ENCODE results near the gene CREB5.

The CREB5 gene

GRCh38 chr7:28576656-28577055 is 164.3 kb downstream of the CREB5 start:
- H3K9ac ChIP-seq (ENCODE audit: low read depth, low read length): no peak overlapping the region
- H3K4me3 ChIP-seq (ENCODE audit: low read depth, low read length): no peak overlapping the region
- no peaks in the 10 kb centered on the region for H3K36me3 ChIP-seq (ENCODE audit: control insufficient read depth, insufficient read depth, low read length)
- H3K4me1 ChIP-seq (ENCODE audit: control insufficient read depth, insufficient read depth, low read length): no peaks in the 10 kb centered on the region
- no peaks in the 10 kb centered on the region for H3K27me3 ChIP-seq (ENCODE audit: control insufficient read depth, insufficient read depth, low read length)
- H3K9me3 ChIP-seq (ENCODE audit: control insufficient read depth, insufficient read depth, low read length): no peaks in the 10 kb centered on the region

- Histone ChIP-seq H3K36me3 (ENCODE audit: control insufficient read depth, insufficient read depth, low read length) (no peaks in the 10 kb centered on the region), H3K4me1 (ENCODE audit: control insufficient read depth, insufficient read depth, low read length) (no peaks in the 10 kb centered on the region), H3K27me3 (ENCODE audit: control insufficient read depth, insufficient read depth, low read length) (no peaks in the 10 kb centered on the region)
These were observed 167.3 kb downstream of the CREB5 start for GRCh38 chr7:28579571-28579970.

GRCh38 chr7:28580665-28581064 is 168.3 kb downstream of the CREB5 start:
- Histone ChIP-seq H3K4me3 (ENCODE audit: low read depth, low read length) (no peak overlapping the region), H3K4me1 (ENCODE audit: control insufficient read depth, insufficient read depth, low read length) (no peaks in the 10 kb centered on the region), H3K27me3 (ENCODE audit: control insufficient read depth, insufficient read depth, low read length) (no peaks in the 10 kb centered on the region), H3K9me3 (ENCODE audit: control insufficient read depth, insufficient read depth, low read length) (no peaks in the 10 kb centered on the region), H3K36me3 (ENCODE audit: control insufficient read depth, insufficient read depth, low read length) (no peaks in the 10 kb centered on the region), H3K9ac (ENCODE audit: low read depth, low read length) (no peak overlapping the region)

More at GRCh38 chr7:28579571-28579970, 167.3 kb downstream of the CREB5 start:
- no peaks in the 10 kb centered on the region for H3K9me3 ChIP-seq (ENCODE audit: control insufficient read depth, insufficient read depth, low read length)
- no peak overlapping the region for H3K9ac ChIP-seq (ENCODE audit: low read depth, low read length)
- no peak overlapping the region for H3K4me3 ChIP-seq (ENCODE audit: low read depth, low read length)

DNA sequence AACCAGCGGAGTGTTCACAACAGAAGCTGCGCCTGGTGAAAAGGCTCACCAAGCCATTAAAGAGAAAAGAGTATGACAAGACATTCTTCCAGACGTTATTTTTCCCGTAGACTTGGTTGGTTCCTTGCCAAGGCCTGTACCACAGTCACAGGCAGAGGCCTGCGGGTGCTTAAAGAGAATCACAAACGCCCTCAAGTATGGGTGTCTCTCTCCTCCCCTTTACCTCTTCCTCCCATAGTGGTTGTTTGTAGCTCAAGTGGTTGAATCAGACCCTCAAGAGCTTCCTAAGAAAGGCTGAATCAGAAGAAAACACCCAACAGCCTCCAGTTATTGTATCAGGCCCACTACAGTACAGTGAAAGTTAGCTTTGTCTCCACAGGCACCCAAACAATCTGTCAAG is 169.0 kb downstream of the CREB5 start:
- Histone ChIP-seq H3K36me3 (ENCODE audit: control insufficient read depth, insufficient read depth, low read length) (no peaks in the 10 kb centered on the region), H3K27me3 (ENCODE audit: control insufficient read depth, insufficient read depth, low read length) (no peaks in the 10 kb centered on the region), H3K9me3 (ENCODE audit: control insufficient read depth, insufficient read depth, low read length) (no peaks in the 10 kb centered on the region), H3K4me3 (ENCODE audit: low read depth, low read length) (no peak overlapping the region), H3K4me1 (ENCODE audit: control insufficient read depth, insufficient read depth, low read length) (no peaks in the 10 kb centered on the region), H3K9ac (ENCODE audit: low read depth, low read length) (no peak overlapping the region)

- H3K4me1 ChIP-seq (ENCODE audit: control insufficient read depth, insufficient read depth, low read length): no peaks in the 10 kb centered on the region
- H3K36me3 ChIP-seq (ENCODE audit: control insufficient read depth, insufficient read depth, low read length): no peaks in the 10 kb centered on the region
- no peaks in the 10 kb centered on the region for H3K9me3 ChIP-seq (ENCODE audit: control insufficient read depth, insufficient read depth, low read length)
- H3K27me3 ChIP-seq (ENCODE audit: control insufficient read depth, insufficient read depth, low read length): no peaks in the 10 kb centered on the region
- H3K4me3 ChIP-seq (ENCODE audit: low read depth, low read length): no peak overlapping the region
- H3K9ac ChIP-seq (ENCODE audit: low read depth, low read length): no peak overlapping the region
These were observed 169.9 kb downstream of the CREB5 start for GRCh38 chr7:28582226-28582625.

GRCh38 chr7:28584235-28584634 is 171.9 kb downstream of the CREB5 start:
- no peaks in the 10 kb centered on the region for H3K4me1 ChIP-seq (ENCODE audit: control insufficient read depth, insufficient read depth, low read length)
- no peaks in the 10 kb centered on the region for H3K9me3 ChIP-seq (ENCODE audit: control insufficient read depth, insufficient read depth, low read length)
- no peak overlapping the region for H3K4me3 ChIP-seq (ENCODE audit: low read depth, low read length)
- H3K27me3 ChIP-seq (ENCODE audit: control insufficient read depth, insufficient read depth, low read length): no peaks in the 10 kb centered on the region
- H3K36me3 ChIP-seq (ENCODE audit: control insufficient read depth, insufficient read depth, low read length): no peaks in the 10 kb centered on the region
- H3K9ac ChIP-seq (ENCODE audit: low read depth, low read length): no peak overlapping the region

GRCh38 chr7:28586736-28587135 is 174.4 kb downstream of the CREB5 start:
- Histone ChIP-seq H3K4me1 (ENCODE audit: control insufficient read depth, insufficient read depth, low read length) (no peaks in the 10 kb centered on the region), H3K9ac (ENCODE audit: low read depth, low read length) (no peak overlapping the region), H3K27me3 (ENCODE audit: control insufficient read depth, insufficient read depth, low read length) (no peaks in the 10 kb centered on the region), H3K9me3 (ENCODE audit: control insufficient read depth, insufficient read depth, low read length) (no peaks in the 10 kb centered on the region), H3K4me3 (ENCODE audit: low read depth, low read length) (no peak overlapping the region), H3K36me3 (ENCODE audit: control insufficient read depth, insufficient read depth, low read length) (no peaks in the 10 kb centered on the region)

DNA sequence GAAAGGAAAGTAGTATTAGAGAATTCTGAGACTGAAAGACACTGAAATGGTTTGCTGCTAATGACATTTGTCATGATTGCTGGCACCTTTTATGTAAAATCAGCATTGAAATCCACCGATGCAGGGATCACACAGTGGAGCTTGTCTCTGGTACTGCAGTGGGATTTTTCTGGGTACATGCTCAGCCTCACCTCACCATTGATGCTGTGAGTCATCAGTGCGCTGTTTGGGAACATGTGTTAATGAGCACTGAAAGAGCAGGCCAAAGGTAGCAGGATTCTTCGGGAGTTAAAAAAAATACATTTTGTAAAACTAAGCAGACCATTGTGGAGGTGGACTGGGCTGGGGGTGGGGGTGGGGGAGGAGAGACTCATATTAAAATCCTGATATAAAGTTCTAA is 174.9 kb downstream of the CREB5 start:
- Histone ChIP-seq H3K36me3 (ENCODE audit: control insufficient read depth, insufficient read depth, low read length) (no peaks in the 10 kb centered on the region), H3K4me3 (ENCODE audit: low read depth, low read length) (no peak overlapping the region), H3K9me3 (ENCODE audit: control insufficient read depth, insufficient read depth, low read length) (no peaks in the 10 kb centered on the region), H3K27me3 (ENCODE audit: control insufficient read depth, insufficient read depth, low read length) (no peaks in the 10 kb centered on the region), H3K9ac (ENCODE audit: low read depth, low read length) (no peak overlapping the region), H3K4me1 (ENCODE audit: control insufficient read depth, insufficient read depth, low read length) (no peaks in the 10 kb centered on the region)

DNA sequence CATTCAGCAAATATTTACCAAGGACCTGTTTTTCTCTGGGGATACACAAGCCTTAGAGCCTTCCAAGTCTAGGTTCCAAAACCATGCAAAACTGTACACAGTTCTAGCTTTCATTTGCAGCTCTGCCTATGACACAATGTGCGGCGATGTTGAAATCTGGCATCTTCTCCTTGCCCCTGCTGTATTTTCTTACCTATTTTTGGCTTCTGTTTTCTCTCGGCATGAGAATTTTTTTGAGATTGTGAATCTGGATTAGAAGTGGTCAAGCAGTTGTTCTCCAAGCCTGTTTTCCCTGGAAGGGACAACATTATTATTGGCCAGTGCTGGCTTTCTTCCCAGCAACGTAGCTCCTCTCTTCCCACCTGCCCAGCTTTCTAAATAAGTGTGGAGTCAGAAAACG is 176.3 kb downstream of the CREB5 start:
- H3K36me3 ChIP-seq (ENCODE audit: control insufficient read depth, insufficient read depth, low read length): no peaks in the 10 kb centered on the region
- no peaks in the 10 kb centered on the region for H3K27me3 ChIP-seq (ENCODE audit: control insufficient read depth, insufficient read depth, low read length)
- H3K4me3 ChIP-seq (ENCODE audit: low read depth, low read length): no peak overlapping the region
- no peaks in the 10 kb centered on the region for H3K4me1 ChIP-seq (ENCODE audit: control insufficient read depth, insufficient read depth, low read length)
- no peaks in the 10 kb centered on the region for H3K9me3 ChIP-seq (ENCODE audit: control insufficient read depth, insufficient read depth, low read length)
- no peak overlapping the region for H3K9ac ChIP-seq (ENCODE audit: low read depth, low read length)

GRCh38 chr7:28591041-28591674 is 178.8 kb downstream of the CREB5 start:
- H3K9me3 ChIP-seq (ENCODE audit: control insufficient read depth, insufficient read depth, low read length): no peaks in the 10 kb centered on the region
- no peak overlapping the region for H3K4me3 ChIP-seq (ENCODE audit: low read depth, low read length)
- H3K36me3 ChIP-seq (ENCODE audit: control insufficient read depth, insufficient read depth, low read length): no peaks in the 10 kb centered on the region
- H3K4me1 ChIP-seq (ENCODE audit: control insufficient read depth, insufficient read depth, low read length): no peaks in the 10 kb centered on the region
- H3K9ac ChIP-seq (ENCODE audit: low read depth, low read length): no peak overlapping the region
- no peaks in the 10 kb centered on the region for H3K27me3 ChIP-seq (ENCODE audit: control insufficient read depth, insufficient read depth, low read length)

DNA sequence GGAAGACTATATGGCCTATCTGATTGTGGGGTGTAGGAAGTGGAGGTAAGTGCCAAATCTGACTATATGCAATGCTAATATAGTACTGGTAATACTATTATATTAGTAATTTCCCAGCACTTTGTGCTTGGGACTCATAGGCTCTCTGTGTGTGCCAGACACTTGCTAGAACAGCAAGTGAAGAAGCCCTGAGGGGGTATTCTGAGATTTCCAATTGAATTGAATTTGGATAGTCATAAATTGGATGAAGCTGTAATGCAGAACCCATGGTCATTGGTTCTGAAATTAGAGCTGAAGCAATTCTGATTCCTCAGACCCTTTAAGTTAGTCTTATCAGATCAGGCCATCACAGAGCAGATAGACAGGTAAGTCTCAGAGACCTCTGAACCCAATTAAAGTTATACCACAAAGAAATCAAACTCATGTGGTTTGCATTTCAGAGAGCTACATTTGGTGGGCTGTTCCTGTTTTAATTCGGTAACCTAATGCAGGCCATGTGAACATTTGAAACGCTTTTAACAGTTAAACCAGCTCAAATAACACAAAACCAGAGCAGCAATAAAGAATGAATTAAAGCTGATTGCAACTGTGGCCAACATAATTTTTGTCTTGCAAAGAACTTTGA is 179.5 kb downstream of the CREB5 start:
- H3K9me3 ChIP-seq (ENCODE audit: control insufficient read depth, insufficient read depth, low read length): no peaks in the 10 kb centered on the region
- H3K27me3 ChIP-seq (ENCODE audit: control insufficient read depth, insufficient read depth, low read length): no peaks in the 10 kb centered on the region
- no peak overlapping the region for H3K4me3 ChIP-seq (ENCODE audit: low read depth, low read length)
- no peak overlapping the region for H3K9ac ChIP-seq (ENCODE audit: low read depth, low read length)
- H3K36me3 ChIP-seq (ENCODE audit: control insufficient read depth, insufficient read depth, low read length): no peaks in the 10 kb centered on the region
- no peaks in the 10 kb centered on the region for H3K4me1 ChIP-seq (ENCODE audit: control insufficient read depth, insufficient read depth, low read length)

DNA sequence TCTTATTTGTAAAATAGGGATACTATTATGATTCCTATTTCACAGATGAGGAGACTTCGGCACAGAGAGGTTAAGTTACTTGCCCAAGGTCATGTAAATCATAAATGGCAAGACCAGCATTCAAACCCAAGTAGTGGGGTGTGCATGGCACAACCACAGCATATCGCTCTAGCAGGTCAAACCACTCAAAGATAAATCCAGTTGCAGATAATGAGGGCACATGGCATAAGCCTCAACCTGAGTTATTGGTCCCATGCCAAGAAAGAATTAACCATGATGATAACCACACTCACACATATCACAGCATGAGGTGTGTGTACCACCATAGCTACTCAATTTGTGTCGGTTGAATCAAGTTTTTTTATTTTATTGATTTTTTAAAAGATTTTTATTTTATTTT is 180.5 kb downstream of the CREB5 start:
- no peaks in the 10 kb centered on the region for H3K9me3 ChIP-seq (ENCODE audit: control insufficient read depth, insufficient read depth, low read length)
- H3K4me3 ChIP-seq (ENCODE audit: low read depth, low read length): no peak overlapping the region
- H3K36me3 ChIP-seq (ENCODE audit: control insufficient read depth, insufficient read depth, low read length): no peaks in the 10 kb centered on the region
- no peak overlapping the region for H3K9ac ChIP-seq (ENCODE audit: low read depth, low read length)
- H3K4me1 ChIP-seq (ENCODE audit: control insufficient read depth, insufficient read depth, low read length): no peaks in the 10 kb centered on the region
- no peaks in the 10 kb centered on the region for H3K27me3 ChIP-seq (ENCODE audit: control insufficient read depth, insufficient read depth, low read length)

All from iPS-15b (cell line).